Stimulated activated CD4-positive, alpha-beta T cell treated with anti-CD3 and anti-CD28 coated beads, Interleukin-15, amount 100 ng/mL, for 1 hour (primary cell): ENCODE measurements around the gene KIRREL3.

ENCODE experiments used
- DNase-seq, 2 donors: peaks; one replicate each; pipeline ENCODE4 v3.0.0-alpha.2; 2020; ENCODE audit warnings: low read depth in 1 of 2, low spot score in 1 of 2

KIRREL3 gene

DNA sequence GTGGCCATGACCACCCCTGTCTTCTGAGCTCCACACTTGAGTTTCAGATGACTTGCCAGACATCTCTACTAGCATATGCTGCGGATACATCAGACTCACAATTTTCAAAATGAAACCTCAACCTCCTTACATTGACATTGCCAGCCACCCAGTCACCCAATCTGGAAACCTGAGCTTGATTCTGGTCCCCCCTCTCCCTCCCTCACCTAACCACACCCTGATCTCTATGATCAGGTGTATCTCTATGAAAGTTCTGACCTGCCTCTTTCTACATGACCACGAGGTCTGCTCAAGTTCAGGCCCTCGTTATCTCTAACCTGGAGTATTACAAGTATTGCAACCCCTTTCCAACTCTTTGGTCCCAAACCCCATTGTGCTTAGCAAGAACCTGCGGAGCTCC is 254.1 kb downstream of the KIRREL3 start:
- no peak for DNase-seq

DNA sequence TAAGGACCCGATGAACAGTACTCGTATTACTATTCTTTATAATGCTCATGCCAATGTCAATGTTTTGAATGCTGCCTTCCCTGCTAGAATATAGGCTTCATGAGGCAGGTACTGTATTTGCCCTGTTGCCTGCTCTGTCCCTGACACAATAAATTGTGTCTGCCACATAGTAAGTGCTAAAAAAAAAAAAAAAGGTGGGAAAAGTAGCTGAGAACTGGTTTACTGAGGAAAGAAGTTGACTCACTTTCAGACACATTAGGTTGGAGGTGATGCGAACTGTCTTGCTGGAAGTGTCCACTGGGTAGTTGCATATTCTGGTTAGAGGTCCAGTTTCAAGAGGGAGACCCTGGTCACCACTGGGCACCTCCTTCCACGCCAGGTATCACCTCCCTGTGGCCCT is 255.9 kb downstream of the KIRREL3 start:
- DNase-seq = no peak

DNA sequence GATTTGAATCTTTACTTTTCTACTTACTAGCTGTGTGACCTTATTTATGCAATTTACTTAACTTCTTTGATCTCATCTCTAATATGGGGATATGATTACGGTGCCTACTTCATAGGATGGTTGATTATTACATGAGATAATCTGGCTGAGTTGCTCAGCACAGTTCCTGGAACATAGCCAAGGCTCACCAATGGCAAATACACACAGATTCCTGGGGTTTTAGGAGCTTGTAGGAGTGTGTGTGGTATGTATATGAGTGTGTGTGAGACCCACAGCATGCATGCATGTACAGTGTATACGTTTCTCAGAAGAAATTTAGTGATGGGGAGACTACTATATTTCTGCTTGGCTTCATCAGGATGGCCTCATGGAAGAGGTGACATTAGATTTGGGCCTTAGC is 256.9 kb downstream of the KIRREL3 start:
- no peak for DNase-seq

DNA sequence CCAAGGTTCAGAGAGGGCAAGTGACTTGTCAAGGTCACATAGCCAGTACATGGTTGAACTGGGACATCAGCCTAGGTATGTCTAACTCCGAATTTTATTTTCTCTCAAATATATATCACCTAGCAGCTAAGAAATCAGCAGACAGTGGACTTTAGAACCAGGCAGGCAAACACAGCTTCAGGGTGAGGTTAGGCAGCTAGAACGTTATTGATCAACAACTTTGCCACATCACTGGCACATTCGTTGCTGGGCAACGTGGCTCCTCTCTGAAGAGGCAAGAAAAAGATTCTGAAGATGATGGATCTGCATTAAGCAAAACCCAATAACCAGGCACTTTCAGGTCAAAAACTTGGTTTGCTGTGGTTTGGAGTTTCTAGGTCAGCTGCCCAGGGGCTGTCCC is 258.0 kb downstream of the KIRREL3 start:
- DNase-seq = no peak

DNA sequence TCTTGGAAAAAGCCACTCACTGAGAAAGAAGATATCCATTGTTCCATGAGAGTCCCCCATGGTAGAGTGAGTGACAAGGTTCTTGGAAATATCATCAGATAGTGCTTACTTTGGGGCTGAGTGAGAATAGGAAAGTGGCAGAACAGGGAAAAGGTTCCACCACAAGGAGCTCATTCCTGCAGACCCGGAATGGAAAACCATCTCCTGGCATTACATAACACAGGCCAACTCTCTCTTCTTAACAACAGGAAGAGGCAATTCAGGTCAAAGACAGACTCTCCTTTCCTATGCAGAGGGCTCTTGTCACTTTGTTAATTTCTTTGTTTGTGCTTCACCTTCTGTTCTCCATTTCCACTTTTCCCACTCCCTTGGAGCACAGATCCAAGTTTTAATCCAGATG is 259.7 kb downstream of the KIRREL3 start:
- no peak for DNase-seq

DNA sequence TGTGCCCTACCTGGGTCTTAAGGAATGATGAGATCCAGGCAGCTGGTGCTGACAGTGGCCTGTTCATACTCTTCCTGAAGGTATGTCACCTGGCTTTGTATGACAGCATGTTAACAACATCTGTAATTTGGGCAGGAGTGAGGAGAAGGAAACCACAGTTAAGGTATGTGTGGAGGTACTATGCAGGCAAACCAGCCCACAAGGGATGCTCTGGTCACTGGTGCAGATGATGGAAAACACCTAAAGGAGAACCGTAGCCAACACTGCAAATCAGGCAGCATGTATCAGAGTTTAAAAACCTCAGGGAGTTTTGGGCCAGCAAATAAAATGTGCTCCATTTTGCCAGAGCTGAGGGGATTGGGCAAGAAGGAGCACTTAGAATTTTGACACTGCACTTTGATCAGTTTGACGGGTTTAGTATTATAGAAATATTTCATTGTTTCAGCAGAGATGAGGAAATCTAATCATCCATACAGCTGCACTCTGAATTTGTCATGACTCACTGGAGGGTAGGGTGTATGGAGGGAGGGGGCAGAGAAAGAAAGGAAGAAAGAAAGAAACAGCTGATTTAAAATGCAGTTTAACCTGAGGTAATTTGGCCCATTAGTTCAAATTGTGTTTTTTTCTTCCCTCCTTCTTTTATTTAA is 260.9 kb downstream of the KIRREL3 start:
- DNase-seq = no peak

DNA sequence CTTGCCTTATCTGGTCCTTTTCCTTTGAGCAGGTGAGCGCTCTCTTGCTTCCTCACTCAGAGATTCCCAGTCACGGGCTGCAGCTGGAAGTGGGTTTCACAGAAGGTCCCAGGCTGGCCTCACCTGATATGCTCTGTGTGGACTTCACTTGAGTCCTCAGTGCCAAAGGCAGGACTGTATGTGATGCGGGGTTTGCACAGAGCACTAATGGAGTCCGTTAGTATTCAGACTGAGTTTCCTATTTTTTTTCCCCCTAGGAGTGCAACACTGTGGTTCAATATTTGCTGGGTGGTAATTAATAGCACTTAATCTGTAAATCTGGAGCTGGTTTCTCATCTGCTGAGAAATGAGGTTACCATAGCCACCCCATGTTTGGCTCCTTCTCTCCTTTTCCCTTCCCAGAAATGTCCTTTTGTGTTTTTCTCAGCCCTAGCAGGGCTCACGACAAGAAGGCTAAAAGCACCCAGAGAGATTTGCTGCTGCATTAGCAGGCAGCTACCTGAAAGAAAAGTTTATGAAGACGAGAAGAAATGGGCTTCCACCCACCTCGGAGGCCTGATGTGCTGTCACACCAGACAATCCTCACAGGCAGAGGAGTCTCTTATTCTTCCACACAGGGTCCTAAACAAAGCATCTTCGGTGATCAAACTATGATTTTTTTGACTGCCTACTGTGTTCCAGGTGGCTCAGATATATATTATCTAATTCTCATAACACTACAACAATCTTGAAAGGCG is 262.1 kb downstream of the KIRREL3 start:
- DNase-seq = no peak

DNA sequence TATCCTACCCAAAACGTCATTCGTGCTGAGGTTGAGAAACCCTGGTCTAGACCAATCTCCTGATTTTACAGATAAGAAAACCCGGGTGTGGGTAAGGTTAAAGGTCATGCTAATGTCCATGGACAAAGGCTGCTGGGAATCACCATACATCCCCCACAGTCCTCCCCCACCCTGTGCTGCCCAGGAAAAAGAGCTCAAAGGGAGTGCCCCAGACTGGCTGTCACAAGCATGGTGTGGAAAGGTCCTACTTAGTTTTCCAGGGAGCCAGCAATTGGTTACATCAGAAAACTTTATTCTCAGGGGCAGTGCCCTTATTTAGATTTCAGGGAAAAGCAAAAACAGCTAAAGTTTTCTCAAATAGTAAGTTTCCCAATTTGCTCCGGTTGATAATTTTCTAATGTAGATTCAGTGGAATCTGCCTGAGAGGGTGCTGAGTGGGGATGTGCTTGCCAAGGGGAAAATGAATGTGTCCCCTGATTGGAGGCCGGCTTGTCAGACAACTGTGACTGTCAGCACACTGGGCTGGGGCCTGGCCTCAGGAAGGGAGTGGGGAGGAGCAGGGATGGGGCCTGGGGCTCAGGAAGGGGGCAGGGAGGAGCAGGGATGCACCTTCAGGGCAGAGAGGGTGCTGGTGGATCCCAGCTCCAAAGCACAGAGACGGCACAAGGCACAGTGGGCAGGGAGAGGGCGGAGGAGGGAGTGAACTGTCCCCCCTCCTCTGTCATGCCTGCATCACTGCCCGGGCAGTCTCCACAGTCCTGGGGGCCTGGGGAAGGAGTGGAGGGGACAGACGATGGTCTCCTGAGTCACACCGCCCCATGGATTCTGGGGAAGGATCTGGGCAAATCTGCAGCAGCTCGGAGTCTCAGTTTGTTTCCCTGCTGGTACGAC is 263.6 kb downstream of the KIRREL3 start:
- DNase-seq = no peak

DNA sequence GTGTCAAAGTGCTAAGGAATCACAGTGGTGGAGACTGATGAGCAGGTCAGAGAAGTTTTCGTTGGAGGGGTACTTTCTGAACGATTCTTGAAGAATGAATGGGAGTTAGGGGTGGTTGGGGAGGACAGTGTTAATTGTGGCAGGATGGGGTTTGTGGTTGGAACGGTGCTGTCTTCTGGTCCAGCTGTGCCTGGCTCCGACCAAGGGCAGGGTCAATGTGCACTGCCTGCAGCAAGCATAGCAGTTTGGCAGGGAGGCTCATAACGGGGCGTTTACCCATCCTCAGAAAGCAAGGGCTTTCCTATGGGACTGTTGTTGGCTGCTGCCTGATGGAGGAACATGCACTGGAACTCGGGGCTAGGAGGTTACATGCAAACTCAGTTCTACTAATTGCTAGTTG is 265.8 kb downstream of the KIRREL3 start:
- no peak for DNase-seq

DNA sequence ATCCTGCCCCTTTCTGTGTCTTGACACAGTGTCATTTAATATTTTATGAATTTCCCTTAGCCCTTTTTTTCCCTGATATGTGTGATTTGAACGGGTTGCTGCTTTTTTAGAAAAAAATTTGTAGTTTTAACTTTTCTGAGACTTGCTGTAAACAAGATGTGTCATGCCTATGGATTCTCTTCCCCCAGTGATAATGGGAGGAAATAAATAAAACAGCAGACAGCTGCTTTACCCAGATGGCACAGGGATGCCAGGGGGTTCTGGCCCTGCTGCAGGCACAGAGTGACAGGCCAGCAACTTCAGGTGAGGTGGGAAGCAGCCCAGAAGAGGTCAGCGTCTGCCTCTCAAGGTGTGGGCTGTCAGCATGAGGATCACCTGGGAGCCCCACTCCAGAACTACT is 266.9 kb downstream of the KIRREL3 start:
- DNase-seq = no peak

DNA sequence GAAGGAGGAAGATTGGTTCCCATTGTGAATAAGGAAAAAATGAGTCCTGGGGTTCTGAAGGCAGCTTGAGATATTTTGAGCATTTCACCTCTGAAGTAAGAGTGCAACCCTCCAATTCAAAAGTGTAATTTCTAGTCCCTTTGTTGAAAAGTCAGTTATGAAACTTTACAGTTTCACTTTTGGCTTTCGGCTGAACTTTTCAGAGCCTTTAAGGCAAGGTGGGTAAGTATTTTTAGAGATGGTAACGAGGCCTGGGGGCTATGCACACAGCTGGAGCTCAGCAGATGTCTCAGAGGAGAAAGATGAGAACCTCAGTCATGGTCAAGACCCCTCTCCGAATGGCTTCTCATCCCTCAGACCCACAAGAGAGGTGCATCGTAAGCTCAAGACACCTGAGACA is 267.6 kb downstream of the KIRREL3 start:
- no peak for DNase-seq

DNA sequence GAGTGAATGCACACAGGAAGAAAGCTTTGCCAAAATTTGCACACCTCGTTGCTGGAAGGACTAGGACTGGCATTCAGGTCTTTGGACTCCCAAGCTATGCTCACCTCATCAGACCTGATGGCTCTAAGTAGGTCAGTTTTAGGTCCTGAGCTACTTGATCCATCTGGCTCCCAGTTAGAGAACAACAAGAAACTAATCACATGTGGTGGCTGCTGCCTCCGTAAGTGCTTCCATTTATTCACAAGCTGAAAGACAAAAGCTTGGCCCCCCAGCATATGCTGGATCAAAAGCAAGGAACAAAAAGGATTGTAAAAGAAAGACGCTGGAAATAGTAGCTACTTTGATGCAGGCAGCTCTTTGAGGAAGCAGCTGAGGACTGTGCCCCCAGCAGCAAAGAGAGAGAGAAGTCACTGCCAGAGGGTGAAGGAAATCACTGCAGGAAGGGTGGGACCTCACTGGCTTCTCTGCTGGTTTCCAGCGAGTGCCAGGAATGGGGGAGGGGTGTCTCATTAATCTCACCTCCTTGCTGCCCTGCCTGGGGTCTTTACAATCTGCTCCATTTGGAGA is 268.9 kb downstream of the KIRREL3 start:
- no peak for DNase-seq

DNA sequence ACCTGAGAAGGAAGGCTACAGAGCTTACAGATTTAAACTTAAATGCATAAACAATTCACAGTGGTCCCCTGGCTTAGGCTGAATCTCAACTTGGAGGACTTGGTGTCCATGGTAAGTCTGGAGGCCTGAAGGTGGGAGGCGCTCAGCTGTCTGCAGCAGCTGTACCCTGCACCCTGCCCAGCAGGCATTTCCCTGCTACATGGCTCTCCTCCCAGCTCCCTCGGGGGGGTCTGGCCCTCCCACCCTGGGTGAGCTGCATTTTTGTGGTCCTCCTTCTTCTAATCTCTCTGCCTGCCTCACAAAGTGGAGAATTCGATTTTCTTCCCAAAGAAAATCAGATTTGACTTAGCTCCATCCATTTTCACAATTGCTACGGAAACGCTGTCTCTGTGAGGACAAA is 273.2 kb downstream of the KIRREL3 start:
- no peak for DNase-seq

DNA sequence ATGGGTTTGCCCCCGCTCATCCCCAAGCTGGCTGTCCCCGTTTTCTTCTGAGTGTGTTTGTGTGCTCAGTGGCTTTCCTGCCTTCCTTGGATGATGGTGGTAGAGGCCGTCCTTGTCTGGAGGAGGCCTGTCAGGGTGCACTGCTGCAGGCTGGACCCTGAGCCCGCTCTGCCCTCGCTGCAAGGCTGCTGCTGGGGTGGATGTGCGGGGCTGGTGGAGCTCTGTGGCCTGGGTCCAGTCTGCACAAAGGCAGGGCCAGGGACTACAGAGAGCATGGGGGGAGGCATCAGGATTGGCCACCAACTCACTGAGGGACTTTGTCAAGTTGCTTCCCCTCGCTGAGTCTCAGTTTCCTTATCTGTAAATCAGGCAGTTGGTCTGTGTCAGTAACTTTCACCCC is 275.0 kb downstream of the KIRREL3 start:
- DNase-seq = no peak

DNA sequence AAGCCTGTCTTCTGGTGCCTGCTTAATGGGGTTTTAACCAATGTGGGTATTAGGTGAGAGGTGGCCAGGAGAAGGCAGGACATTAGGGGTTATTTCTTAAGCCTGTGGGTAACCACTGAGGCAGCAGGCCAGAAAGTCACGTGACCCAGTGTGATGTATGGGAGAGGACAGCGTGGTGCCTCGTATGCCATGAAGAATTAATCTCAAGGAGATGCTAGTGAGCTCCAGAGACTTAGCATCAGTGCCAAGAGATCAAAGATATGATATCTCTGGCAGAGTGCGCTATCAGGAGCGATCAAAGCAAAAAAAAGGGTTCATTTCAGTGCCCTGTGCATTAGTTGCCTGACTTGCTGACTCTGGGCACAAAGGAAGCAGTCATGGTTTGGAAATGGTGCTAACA is 275.5 kb downstream of the KIRREL3 start:
- no peak for DNase-seq

DNA sequence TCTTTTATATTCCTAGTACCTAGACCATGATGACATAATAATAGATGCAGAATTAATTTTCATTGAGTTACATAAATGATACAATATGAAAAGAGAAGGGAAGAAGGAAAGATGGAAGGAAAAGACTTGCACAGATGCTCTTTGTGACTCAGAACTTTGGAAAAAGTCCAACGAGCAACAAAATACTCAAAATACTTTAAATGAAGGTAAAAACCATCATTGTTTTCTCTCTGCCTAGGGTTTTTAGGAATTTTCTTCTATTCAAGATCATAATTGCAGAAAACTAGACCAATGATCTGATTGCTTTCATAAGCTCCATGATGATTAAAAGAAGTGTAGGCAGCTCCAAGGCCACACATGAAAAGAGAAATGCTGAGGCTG is 276.9 kb downstream of the KIRREL3 start:
- no peak for DNase-seq

DNA sequence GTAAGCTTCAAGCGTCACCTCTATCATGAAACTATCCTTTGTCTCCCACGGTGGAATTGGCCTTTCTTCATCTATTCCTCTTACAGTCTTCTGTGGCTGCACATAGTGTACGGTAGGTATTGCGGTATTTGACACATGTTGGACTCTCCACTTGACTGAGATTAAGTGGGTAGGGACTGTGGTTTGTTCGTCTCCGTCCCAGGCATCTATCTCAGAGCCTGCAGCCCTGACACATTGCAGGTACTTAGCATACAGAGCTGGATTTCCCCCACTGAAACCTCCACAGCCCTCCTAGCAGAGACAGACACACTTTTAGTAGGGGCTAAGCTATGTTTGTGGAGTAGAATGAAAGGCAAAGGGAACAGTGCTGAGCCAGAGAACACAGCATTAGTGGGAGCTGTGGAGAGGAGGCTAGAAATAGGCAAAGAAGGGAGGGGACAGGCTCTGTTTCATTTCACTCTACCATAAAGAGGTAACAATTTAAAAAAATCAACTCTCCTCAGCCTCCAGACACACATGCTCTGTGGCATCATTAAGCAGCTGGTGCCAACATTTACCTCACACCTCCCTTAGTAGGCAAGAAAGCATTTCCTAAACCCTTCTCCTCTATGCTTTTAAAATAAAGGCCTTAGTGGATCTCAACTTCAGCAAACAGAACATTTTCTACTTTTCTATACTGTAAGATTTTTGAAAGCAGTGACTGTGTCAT is 277.5 kb downstream of the KIRREL3 start:
- no peak for DNase-seq

DNA sequence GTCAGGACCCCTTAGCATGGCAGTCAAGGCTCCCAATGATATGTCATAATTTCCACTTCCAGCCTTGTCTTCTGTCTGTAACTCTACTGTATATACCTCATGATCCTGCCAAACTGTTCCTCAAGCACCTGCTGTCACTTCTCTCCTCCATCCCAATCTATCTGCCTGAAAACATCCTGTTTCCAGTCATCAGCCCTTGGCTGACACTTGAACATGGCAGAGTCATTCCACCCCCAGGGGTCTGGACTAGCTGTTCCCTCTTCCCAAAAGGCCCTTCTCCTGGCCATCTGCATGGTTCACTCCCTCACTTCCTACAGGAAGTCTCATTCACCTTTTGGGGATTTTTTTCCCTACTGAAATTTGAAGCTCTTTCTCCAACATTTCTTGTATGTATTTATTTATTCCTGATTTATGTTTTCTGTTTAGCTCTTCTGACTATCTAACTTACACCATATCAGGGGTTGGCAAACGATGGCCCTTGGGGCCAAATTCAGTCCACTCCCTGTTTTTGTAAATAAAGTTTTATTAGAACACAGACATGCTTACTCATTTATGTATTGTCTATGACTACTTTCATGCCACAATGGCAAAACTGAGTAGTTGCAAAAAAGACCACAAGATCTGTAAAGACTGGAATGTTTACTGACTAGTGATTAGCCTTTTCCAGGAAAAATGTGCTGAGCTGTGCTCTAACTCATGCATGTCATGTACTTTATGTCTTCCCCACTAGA is 278.4 kb downstream of the KIRREL3 start:
- no peak for DNase-seq

DNA sequence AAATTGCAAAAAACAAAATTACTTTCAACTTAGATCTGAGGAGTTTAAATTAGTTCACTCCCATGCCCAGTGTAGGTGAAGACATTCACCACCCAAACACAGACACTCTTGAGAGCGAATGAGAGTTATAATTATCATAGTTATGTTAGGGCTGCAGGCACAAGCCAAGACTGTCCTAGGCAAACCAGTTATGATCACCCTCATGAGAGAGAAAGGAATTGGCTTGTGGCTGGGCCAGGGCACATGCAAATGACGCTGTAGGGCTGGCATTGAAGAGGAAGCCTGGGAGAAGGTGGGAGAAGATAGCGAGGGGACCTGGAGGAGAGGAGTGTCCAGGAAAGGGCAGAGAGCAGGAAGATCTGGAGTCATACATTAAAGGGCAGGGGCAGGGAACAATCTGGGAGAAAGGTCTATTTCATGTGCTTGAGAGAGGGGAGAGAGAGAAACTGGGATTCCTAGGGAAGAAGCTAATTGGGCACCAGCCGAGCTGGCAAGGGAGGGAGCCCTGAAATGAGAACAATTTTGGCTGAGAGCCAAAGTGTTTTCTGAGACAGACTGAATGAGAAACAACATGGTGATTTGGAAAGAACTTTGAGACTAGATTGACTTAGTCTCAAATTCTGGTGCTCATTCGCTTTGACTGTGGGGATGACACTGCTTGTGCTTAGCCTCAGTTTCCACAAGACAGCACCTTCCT is 279.9 kb downstream of the KIRREL3 start:
- no peak for DNase-seq

DNA sequence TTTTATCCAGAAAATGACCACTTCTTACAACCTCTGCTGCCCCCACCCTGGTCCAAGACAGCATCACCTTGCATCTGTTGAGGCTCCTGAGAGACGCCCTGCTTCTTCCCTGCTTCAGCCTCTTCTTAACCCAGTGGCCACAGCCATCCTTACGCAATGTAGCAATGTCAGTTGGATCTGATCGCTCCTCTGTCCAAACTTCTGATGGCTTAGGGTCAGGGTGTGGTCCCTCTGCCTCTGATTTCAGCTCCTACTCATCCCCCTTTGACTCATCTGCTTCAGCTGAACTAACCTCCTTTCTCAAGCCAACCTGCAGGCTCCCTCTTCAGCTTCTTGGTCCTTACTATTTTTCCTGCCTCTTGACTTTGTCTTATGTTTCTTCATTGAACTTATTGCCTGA is 280.8 kb downstream of the KIRREL3 start:
- DNase-seq = no peak
